ENCODE results near the gene EFEMP2.

GRCh38 chr11:65921876-65922275 is 49.3 kb upstream of the EFEMP2 start:
- TF ChIP-seq CTCF (IDR thresholded peaks at IDR 0.05; ENCODE audit: low read depth, low read length) (no peak), MAX (IDR thresholded peaks at IDR 0.05; ENCODE audit: low read depth, low read length) (no peak)

All from NB4 (cell line).